GM19043 (cell line): ENCODE results near the gene GMNN.

Experiments used
- ATAC-seq: cut with Tn5 transposase; IDR thresholded peaks from one replicate; pipeline ENCODE4 v1.9.1; 2021; ENCODE audit warnings: low read depth; ENCODE audit not compliant: unreplicated experiment

Gene GMNN

DNA sequence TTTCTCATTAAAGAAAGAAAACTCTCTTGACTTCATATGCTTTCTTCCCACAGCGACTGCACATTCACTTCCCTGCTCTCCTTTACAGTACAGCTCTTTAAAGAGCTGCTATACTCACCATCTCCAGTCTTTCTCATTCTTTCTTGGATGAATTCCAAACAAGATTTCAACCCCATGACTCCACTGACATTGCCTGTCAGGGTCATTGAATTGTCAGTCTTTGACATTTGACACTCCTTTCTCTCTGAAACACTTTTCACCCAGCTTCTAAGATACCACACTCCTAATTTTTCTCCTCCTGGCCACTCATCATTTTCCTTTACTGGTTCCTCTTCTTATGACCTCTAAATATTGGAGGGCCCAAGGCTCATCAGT lies 24.8 kb downstream of the GMNN start:
- no peak for ATAC-seq

DNA sequence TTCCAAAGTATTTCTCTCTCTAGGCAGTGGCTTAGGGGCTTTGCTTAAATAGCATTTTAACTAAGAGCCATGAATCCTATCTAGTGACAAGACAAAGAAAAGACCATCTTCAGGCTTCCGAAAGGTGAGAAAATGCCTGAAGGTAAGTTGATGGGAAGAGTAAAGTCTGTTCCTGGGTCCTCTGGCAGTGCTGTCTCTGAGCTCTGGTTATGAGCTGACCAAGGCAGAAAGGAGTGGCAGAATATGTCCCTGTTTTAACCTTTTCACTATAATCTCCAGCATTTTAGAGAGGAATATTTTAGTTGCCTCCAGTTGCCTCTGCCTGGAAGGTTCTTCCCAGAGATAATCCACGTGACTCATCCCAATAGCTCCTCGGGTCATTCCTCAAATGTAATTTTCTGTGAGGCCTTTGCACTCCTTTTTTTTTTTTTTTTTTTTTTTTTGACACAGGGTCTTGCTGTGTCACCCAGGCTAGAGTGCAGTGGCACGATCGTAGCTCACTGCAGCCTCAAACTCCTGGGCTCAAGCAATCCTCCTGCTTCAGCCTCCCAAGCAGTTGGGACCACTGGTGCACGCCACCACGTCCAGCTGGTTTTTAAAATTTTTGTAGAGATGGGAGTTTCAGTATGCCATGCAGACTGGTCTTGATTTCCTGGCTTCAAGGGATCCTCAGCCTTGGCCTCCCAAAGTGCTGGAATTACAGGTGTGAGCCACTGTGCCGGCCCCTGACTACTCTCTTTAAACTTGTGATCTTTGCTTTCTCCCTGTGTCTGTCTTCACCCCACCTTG lies 27.7 kb downstream of the GMNN start:
- ATAC-seq: no peak

DNA sequence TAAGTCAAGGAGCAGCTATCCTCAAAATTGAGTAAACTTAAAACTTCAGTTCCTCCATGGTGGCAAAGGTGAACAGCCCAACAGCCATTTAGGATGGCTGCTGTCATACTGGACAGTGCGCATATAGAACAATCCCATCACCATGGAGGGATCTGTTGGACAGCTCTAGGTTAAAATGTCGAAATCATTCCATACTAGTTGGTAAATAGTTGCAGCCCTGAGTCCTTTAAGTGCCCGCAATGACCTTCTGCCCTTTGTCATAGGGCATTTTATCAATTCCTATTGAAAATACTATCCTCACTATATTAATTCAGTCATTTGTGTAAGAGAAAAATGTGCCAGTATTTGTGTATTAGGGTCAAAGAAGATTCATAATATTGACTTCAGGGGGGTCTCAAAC lies 32.8 kb downstream of the GMNN start:
- ATAC-seq: no peak

DNA sequence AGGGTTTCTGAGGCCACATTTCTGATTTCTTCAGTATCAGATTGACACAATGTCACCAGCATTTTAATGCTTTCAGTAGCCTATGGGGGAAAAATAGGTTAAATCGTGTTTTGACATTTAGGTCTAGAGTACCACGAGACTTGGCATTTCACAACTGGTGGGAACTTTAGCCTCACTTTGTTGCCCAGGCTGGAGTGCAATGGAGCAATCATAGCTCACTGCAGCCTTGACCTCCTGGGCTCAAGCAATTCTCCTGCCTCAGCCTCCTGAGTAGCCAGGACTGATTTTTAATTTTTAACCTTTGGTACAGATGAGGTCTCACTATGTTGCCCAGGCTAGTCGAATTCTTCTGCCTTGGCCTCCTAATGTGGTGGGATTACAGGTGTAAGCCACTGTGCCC lies 35.0 kb downstream of the GMNN start:
- ATAC-seq: no peak

DNA sequence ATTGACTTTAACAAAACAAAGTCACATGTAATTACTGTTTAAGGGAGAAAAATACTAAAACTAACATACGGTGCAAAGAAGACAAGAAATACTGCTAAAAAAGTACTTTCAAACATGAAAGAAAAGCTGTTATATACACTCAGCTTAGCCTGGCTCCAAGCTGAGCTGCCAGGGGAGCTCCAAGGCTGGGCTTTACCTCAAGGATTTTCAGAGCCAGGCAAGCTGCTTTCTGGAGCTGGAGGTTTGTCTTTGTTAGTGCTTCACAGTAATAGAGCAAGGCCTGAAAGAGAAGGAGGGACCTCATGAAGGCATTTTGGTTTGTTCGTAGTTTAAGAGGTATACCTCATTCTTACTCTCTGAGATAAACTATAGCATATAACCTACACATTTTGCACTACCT lies 43.6 kb downstream of the GMNN start:
- ATAC-seq: no peak

DNA sequence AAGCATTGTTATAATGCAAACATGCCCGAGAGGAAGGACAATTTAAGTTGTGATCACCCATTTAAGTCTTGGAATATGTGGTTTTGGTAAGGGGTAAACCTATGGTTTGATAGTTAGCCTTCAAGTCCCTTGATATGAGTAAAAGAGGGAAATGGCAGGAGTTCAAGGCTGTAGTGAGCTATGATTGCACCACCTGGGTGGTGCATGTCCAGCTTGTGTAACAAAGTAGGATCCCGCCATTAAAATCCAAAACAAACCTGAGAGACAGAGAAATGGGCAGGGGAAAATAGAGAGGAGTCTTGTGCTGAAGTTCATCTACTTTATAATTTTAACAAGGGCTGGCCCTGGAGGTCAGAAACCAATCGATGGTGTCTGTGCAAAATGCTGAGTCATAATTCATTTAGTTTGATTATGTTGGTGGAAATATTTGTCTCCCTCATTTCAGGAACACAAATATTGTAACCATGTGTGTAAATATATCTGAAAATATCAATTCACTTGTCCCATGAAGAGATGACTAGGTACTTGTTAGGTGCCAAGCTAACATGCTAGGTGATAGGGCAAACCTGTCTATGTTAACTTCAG lies 47.2 kb downstream of the GMNN start:
- ATAC-seq: no peak

DNA sequence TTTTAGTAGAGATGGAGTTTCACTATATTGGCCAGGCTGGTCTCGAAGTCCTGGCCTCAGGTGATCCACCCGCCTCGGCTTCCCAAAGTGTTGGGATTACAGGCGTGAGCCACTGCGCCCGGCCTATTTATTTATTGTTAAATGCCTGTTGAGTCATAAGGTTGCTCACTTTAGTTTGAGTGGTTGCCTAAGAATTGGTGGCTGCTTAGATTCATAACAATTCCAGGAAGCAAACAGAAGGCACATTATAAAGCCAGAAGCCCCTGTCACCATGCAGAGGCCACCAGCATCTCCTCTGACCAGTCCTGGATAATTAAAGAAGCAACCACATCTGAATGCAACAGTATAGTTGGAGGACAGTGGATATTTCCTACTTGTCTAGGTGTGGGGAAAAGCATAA lies 48.0 kb downstream of the GMNN start:
- no peak for ATAC-seq

DNA sequence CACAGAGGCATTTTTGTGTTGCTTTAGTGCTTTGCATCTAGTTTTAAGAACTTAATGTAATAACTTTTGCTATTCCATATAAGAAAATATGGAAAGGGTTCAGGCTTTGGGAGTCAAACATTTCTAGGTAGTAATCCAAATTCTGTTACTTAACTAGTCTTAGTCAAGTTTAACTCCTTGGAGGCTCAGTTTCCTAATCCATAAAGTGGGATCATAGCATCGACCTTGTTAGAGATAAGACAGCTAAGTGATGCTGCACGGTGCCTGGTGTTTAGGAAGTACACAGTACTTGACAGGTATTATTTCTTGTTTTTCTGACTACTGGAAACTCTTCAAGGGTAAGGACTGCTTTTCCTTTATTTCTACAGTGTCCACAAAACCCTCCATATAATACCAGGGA lies 48.4 kb downstream of the GMNN start:
- no peak for ATAC-seq

DNA sequence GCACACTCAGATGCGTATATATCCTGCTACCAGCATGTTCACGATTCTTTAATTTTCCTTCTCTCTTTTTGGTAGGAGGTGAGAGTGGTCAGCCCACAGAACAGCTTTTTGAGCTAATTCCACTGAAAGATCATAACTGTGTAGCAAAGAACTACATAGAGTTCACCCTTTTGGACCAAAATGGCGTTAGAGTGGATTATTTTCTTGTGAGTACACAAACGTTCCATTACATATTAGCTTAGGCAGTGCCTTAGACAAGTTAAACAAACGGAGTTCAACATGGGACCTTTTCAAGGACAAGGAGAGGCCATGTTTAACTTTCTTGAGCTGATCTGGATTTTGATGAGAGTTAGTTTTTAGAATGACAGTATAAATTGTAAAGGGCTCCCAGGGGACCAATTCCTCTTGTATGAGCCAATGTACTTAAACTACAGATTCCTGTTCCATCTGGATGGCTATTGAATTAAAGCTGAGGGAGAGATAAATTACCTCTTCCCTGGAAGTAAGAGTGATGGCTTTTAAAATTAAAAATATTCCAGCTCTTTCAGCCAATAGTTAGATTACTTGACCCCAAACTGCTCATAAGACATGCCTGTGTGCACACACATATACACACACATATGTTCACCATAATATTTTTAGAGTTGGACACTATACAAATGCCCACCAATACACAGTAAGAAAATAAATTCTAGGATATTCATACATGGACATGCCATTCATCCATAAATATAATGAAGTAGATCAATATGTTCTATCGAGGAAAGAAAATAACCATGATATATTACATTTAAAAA lies 49.6 kb downstream of the GMNN start:
- no peak for ATAC-seq

DNA sequence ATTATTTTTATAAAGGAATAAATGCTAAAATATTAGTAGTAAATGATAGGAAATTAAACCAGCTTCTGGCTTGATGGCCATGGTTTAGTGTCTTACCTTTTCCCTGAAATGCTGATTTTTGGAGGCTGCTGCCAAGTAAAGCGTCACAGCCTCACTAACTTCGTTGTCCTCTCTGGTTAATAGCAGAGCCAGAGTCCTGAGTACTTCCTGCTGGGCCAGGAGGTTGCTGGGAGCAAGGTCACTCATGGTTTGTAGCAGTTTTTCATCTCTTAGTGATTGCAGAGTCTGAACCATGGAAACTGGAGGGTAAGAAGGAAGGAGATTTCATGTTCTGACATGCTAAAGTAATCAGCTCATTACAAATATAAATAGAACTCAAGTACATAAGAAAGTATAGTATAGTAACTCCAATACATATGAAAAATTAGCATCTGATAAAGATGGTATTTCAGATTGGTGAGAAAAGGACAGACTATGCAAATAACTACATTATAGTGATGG lies 50.4 kb downstream of the GMNN start:
- no peak for ATAC-seq

DNA sequence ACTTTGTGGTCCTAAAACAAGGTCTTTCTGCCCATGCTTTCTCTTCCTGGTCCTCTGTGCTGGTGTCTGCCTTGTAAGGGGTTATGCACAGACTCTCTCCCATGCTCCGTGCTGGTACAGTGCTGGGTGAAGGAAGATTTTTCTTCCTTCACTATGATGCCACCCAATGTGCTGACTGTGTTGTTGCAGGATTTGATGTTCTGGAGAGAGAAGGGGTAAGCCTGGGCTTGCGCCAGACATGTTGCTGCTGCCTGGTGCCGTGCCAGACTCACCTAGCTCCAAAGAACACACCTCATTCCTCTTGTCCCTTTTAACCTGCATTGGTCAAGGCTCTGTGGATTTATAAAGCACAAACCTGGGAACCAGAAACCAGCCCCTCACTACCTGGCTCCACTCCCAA lies 52.4 kb downstream of the GMNN start:
- ATAC-seq: no peak

DNA sequence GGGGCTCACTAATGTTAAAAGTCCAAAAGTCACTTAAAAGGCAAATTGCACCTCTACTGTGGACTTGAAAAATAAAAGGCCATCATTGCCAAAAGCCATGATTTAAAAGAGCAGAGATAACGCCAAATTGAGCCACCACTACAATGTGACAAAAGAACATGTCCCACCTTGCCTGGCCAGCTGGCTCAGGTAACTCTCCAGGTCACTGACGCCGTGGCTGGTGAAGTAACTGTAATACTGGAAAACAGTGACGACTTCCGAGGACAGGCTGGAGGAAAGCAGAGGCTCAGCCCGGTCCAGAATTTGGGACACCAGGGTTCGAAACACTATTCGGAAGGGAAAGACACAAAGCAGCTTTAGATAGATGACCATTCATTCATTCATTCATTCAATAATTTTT lies 53.2 kb downstream of the GMNN start:
- ATAC-seq: no peak

DNA sequence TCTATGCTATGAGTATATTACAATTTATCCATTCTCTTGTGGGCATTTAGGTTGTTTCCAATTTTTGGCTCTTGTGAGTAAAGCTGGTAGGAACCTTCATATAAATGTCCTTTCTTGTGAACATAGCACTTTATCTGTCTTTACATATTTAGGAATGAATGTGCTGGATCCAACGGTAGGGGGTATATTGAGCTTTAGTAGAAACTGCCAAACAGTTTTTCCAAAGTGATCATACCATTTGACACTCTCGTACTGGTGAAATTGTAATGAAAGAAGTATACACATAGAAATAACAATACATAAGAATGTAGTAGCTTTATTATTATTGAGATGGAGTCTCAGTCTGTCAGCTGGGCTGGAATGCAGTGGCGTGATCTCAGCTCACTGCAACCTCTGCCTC lies 54.9 kb downstream of the GMNN start:
- ATAC-seq: no peak

DNA sequence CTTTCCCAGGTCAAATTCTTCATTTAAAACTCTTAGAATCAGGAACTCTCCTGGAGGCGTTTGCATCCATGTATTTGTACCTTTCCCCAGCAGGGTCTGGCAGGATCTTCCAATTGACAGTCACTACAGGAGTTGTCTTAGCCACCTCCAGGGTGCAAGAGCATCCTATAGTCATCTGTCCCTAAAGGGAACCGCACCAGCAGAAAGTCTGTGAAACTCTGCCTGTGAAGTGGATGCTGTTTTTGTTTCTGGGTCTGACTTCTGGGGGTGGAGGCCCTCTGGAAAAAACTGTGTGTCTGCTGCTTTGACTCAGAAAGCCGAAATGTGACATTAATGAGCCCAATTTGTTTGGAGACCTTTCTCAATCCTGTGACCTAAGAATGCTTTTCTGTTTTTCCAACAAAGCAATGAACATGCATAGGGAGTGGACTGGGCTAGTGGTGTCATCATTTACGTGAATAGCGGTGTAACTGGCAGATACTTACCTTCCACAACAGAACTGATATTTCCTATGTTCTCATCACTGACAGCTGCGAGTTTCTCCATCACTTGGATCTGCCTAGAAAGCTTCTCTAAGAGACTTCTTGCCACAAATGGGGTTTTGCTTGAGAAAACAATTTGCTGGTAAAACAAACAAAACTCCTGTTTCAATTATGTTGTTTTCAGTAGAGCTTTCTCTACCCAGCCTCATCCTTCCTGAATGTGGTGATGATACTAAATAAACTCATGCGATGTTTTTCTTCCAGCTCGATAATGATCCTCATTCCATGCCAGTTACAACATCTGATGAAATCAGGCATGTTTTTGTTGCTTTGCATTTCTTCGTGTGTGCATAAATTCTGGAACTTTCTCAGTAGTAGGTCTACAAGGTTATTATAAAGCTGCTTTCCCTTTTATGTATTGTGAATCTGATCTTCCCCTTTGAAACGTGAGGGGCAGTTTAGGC lies 57.3 kb downstream of the GMNN start:
- no peak for ATAC-seq

DNA sequence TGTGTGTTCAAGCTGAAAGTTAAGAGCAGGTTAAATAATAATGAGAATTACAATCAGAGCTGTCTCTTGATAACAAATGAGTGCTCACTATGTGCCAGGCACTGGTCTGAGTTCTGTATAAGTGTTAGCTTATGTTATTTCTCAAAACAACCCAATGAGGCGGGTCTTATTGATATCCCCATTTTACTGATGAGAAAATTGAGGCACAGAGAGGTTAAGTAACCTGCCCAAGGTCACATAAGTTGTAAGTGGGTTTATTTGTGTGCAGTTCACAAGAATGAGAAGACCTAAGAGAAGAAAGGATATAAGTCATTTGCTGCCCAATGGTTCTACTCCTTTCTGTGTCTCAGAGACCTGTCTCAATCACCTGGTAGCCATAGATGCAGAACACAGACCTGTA lies 58.1 kb downstream of the GMNN start:
- no peak for ATAC-seq

DNA sequence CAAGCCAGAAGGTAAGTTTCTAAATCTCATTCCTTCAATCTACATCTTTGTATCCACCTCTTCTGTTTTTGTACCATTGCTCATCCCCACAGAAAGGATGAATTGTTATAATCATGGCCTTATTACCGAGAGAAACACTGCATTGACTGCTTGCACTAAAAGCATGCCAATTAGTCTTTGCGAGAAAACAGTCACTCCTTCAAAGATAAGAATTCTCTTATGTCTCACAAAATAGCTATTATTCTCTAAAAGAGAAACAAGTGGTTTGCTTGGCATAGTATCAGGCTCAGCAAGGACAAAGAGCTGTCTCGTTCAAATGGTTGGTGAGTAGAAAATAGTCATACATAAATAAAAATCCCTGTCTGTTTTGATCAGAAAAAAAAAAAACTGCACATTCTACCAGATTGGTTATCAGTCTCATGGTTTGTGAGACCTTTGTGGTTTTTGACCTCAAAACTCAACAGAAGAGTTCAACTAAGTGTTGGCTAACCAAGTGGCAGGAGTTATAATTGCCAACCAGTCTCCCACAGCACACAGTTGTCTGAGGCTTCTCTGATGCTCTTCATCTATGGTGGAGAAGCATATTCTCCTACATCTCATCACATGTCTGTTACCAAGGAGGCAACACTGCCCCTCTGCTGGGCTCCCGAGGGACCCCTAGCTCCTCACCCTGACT lies 59.1 kb downstream of the GMNN start:
- ATAC-seq: no peak
